ENCODE data around the gene SLC16A1.

GRCh38 chr1:112868191-112868590 lies 87.8 kb downstream of the SLC16A1 start:
- no peak for TF ChIP-seq CTCF (IDR thresholded peaks at IDR 0.05)
- no peak for TF ChIP-seq POLR2AphosphoS5 (IDR thresholded peaks at IDR 0.05)
- TF ChIP-seq POLR2A (IDR thresholded peaks at IDR 0.05), result no peak

All from breast epithelium (tissue), 3 donors.